CD4-positive, CD25-positive, alpha-beta regulatory T cell (primary cell): Measurements from ENCODE around the gene RD3L. TPM values are rescaled to one million over a fixed set of nuclear protein-coding genes. Genes with fewer than 3 reads are reported as not detected.

ENCODE experiments used
- ATAC-seq, 2 donors: fragments of 150-1000 bp; cut with Tn5 transposase; one replicate each; pipeline ENCODE4 v1.10.0; 2021; ENCODE audit warnings: low read depth in 2 of 2, moderate number of reproducible peaks in 2 of 2, moderate library complexity in 1 of 2
- DNase-seq, 3 donors: peaks; one replicate each; pipeline versions ENCODE4 v3.0.0 to v3.0.0-alpha.2; 2012 to 2022; ENCODE audit warnings: mixed read lengths in 1 of 3
- H3K27ac ChIP-seq: one replicate; pipeline ENCODE4 v1.7.0; 2013; ENCODE audit warnings: mild to moderate bottlenecking, low read length; ENCODE audit not compliant: insufficient read depth, poor library complexity, severe bottlenecking
- H3K27me3 ChIP-seq: one replicate; pipeline ENCODE4 v1.7.0; 2013; ENCODE audit warnings: low read length; ENCODE audit not compliant: control insufficient read depth, insufficient read depth
- H3K36me3 ChIP-seq: one replicate; pipeline ENCODE4 v1.7.0; 2013; ENCODE audit warnings: mild to moderate bottlenecking, low read length, moderate library complexity; ENCODE audit not compliant: control insufficient read depth, insufficient read depth
- H3K4me1 ChIP-seq: 2 replicates; pipeline ENCODE4 v1.7.0; 2013; ENCODE audit warnings: mild to moderate bottlenecking, low read length; ENCODE audit not compliant: insufficient read depth, control insufficient read depth, poor library complexity, severe bottlenecking
- H3K4me3 ChIP-seq: one replicate; pipeline ENCODE4 v1.7.0; 2013; ENCODE audit warnings: low read depth, mild to moderate bottlenecking, low read length, moderate library complexity
- H3K9me3 ChIP-seq, 2 experiments: 1 replicate in 1 of 2; 2 replicates in 1 of 2; pipeline ENCODE4 v1.7.0; 2013; ENCODE audit warnings: low read length in 2 of 2, mild to moderate bottlenecking in 1 of 2, moderate library complexity in 1 of 2; ENCODE audit not compliant: control insufficient read depth in 2 of 2
- H3K27ac Mint-ChIP-seq, 3 donors: one replicate each; pipeline ENCODE4 v1.8.0; 2020 to 2022; ENCODE audit warnings: mild to moderate bottlenecking in 3 of 3, mixed read lengths in 3 of 3, moderate library complexity in 2 of 3
- H3K27me3 Mint-ChIP-seq: one replicate; pipeline ENCODE4 v1.8.0; 2022; ENCODE audit warnings: mild to moderate bottlenecking, mixed read lengths
- H3K36me3 Mint-ChIP-seq: one replicate; pipeline ENCODE4 v1.8.0; 2020; ENCODE audit warnings: mixed read lengths
- H3K4me1 Mint-ChIP-seq, 4 donors: one replicate each; pipeline ENCODE4 v1.8.0; 2020 to 2022; ENCODE audit warnings: mixed read lengths in 4 of 4, mild to moderate bottlenecking in 1 of 4
- H3K4me3 Mint-ChIP-seq, 4 donors: one replicate each; pipeline ENCODE4 v1.8.0; 2020 to 2022; ENCODE audit warnings: mild to moderate bottlenecking in 4 of 4, mixed read lengths in 4 of 4, moderate library complexity in 3 of 4
- H3K9me3 Mint-ChIP-seq, 7 donors: one replicate each; pipeline ENCODE4 v1.8.0; 2020 to 2022; ENCODE audit warnings: mixed read lengths in 7 of 7, mild to moderate bottlenecking in 3 of 7, moderate library complexity in 2 of 7
- polyA plus RNA-seq, 4 donors: library from polyadenylated mRNA; unstranded; fragments of 300-500 nt; fragmentation: Illumina TruSeq; gene quantifications; one replicate each; pipeline ENCODE4 v1.2.3, GENCODE V29; 2021
- total RNA-seq: library from RNA; stranded (reverse); gene quantifications from one replicate; pipeline ENCODE4 v1.2.3, GENCODE V29; 2022

RD3L gene
- total and polyA plus RNA-seq, 5 donors from 2014 or later, result not detected

DNA sequence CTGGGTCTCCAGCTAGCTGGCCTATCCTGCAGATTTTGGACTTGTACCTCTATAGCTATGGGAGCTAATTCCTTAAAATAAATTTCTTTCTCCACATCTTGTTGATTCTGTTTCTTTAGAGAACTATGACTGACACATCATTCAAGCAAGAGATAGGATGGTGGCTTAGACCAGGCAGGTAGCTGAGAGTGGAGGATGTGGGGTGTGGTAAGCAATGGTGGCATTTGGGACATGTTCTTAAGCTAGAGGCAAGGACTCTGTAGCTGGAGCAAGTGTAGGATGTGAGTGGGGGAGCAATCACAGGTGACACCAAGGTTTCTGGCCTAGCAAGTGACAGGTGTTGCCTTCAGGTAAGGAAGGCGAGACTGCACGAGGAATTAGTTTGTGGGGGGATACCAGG lies 7.2 kb downstream of the RD3L start:
- Histone ChIP-seq H3K27me3 (peaks cover 4% of the 10 kb centered on the region), H3K36me3 (no peaks in the 10 kb centered on the region), H3K4me3 (no peak overlapping the region), H3K4me1 (no peaks in the 10 kb centered on the region), H3K9me3 (no peaks in the 10 kb centered on the region), H3K27ac (no peak overlapping the region)
- Mint-ChIP-seq H3K36me3 (no peaks in the 10 kb centered on the region), H3K27me3 (peaks cover 33% of the 10 kb centered on the region), H3K4me3 (no peak overlapping the region), H3K9me3 (no peaks in the 10 kb centered on the region), H3K4me1 (no peaks in the 10 kb centered on the region), H3K27ac (no peak overlapping the region)
- DNase-seq (no peak), ATAC-seq (no peak)

DNA sequence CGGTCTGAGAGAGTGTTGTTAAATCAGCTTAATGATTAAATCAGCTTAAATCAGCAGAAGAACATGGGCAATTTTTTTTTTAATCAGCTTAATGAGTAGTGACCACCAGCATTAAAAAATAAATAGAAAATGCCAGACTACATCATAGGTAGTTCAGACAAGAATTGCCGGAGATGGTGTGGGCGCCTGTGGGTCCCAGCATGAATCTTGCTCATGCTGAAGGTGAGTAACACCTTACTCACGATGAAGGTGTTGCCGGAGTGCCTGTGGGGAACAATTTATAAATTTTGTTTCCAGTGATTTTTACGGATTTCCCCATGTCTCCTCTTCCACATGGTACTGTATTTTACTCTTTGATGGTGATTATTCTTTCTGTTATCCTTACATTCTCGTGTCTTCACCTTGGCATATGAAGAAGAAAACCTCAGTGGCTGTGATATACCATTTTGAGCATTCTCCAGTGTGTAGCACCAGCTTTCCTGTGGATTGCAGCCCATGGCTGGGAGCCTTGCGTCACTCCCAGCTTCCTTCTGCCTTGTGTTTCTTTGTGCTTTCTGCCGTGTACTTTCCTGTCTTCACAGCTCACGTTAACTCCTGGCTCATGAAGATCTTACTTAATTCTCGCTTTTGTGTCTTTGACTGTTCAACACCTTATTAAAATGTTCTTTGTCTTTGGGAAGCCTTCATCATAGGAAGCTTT lies 9.4 kb downstream of the RD3L start:
- no peak for ATAC-seq
- Mint-ChIP-seq H3K36me3 (no peaks in the 10 kb centered on the region), H3K4me3 (no peak overlapping the region), H3K9me3 (no peaks in the 10 kb centered on the region), H3K27ac (no peak overlapping the region), H3K4me1 (no peaks in the 10 kb centered on the region), H3K27me3 (peaks cover 24% of the 10 kb centered on the region)
- no peak overlapping the region for H3K27ac ChIP-seq
- peaks cover 1% of the 10 kb centered on the region for H3K27me3 ChIP-seq
- H3K4me3 ChIP-seq, result no peak overlapping the region
- DNase-seq, result no peak
- no peaks in the 10 kb centered on the region for H3K4me1 ChIP-seq
- no peaks in the 10 kb centered on the region for H3K36me3 ChIP-seq
- H3K9me3 ChIP-seq, result no peaks in the 10 kb centered on the region

GRCh38 chr14:103931422-103931821 lies 10.9 kb downstream of the RD3L start:
- Histone ChIP-seq H3K27ac (no peak overlapping the region), H3K27me3 (peaks cover 1% of the 10 kb centered on the region), H3K9me3 (no peaks in the 10 kb centered on the region), H3K36me3 (no peaks in the 10 kb centered on the region), H3K4me1 (no peaks in the 10 kb centered on the region), H3K4me3 (no peak overlapping the region)
- Mint-ChIP-seq H3K27ac (no peak overlapping the region), H3K36me3 (no peaks in the 10 kb centered on the region), H3K4me3 (no peak overlapping the region), H3K27me3 (peaks cover 20% of the 10 kb centered on the region), H3K4me1 (no peaks in the 10 kb centered on the region), H3K9me3 (no peaks in the 10 kb centered on the region)
- ATAC-seq (no peak), DNase-seq (no peak)

- no peaks in the 10 kb centered on the region for H3K9me3 Mint-ChIP-seq
- no peaks in the 10 kb centered on the region for H3K4me1 ChIP-seq
- H3K36me3 Mint-ChIP-seq, result no peaks in the 10 kb centered on the region
- peaks cover 17% of the 10 kb centered on the region for H3K27me3 Mint-ChIP-seq
- no peaks in the 10 kb centered on the region for H3K36me3 ChIP-seq
- DNase-seq (no peak), ATAC-seq (no peak)
- no peak overlapping the region for H3K4me3 ChIP-seq
- no peaks in the 10 kb centered on the region for H3K4me1 Mint-ChIP-seq
- peaks cover 1% of the 10 kb centered on the region for H3K27me3 ChIP-seq
- no peak overlapping the region for H3K27ac ChIP-seq
- H3K4me3 Mint-ChIP-seq, result no peak overlapping the region
- H3K9me3 ChIP-seq, result no peaks in the 10 kb centered on the region
- H3K27ac Mint-ChIP-seq, result no peak overlapping the region
Measured at GRCh38 chr14:103930051-103930604, 12.2 kb downstream of the RD3L start.

- H3K4me1 ChIP-seq, result no peaks in the 10 kb centered on the region
- H3K4me1 Mint-ChIP-seq, result no peaks in the 10 kb centered on the region
- no peaks in the 10 kb centered on the region for H3K36me3 ChIP-seq
- peak in 1 of 2 donors; percentile 28 for ATAC-seq
- no peaks in the 10 kb centered on the region for H3K9me3 ChIP-seq
- no peak within 1 kb of the TSS for H3K4me3 ChIP-seq
- peak within 1 kb of the TSS in 1 of 3 donors; percentile 43 for H3K27ac Mint-ChIP-seq
- H3K4me3 Mint-ChIP-seq, result peak within 1 kb of the TSS in 1 of 4 donors; percentile 7
- H3K27me3 ChIP-seq, result no peaks in the 10 kb centered on the region
- H3K9me3 Mint-ChIP-seq, result no peaks in the 10 kb centered on the region
- H3K27ac ChIP-seq, result no peak within 1 kb of the TSS
- DNase-seq, result no peak
- H3K27me3 Mint-ChIP-seq, result peaks cover 4% of the 10 kb centered on the region
- H3K36me3 Mint-ChIP-seq, result no peaks in the 10 kb centered on the region
Measured at GRCh38 chr14:103928011-103928890, 14.1 kb downstream of the RD3L start, which contains the start of gene TDRD9. TSS of gene TDRD9 (plus strand) at chr14:103928456. CDS start at chr14:103928510, 54 bp downstream.

DNA sequence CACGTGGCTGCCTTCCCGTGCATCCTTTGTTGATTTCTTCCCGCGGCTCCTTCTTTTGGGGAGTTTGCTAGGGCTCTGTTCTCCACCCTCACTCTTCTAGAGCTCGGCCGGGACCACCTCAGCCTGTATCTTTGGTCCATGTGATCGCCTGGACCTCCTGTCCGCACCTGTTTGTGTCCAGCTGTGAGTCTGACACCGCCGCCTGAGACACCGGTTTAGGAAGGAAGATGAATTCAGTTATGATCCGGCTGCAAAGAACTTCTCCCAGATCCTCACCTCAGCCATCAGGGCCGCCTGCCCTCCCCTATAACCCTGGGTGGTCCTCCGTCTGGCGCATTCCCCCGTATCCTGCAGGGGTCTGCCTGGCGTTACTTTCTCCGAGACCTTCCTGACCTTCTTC lies 14.8 kb downstream of the RD3L start:
- Histone ChIP-seq H3K27ac (no peak overlapping the region), H3K4me1 (no peaks in the 10 kb centered on the region), H3K27me3 (no peaks in the 10 kb centered on the region), H3K4me3 (no peak overlapping the region), H3K9me3 (no peaks in the 10 kb centered on the region), H3K36me3 (no peaks in the 10 kb centered on the region)
- H3K4me3 Mint-ChIP-seq, result no peak overlapping the region
- no peak for ATAC-seq
- H3K4me1 Mint-ChIP-seq, result no peaks in the 10 kb centered on the region
- no peak overlapping the region for H3K27ac Mint-ChIP-seq
- no peaks in the 10 kb centered on the region for H3K36me3 Mint-ChIP-seq
- no peak for DNase-seq
- H3K9me3 Mint-ChIP-seq, result no peaks in the 10 kb centered on the region
- peaks cover 4% of the 10 kb centered on the region for H3K27me3 Mint-ChIP-seq

GRCh38 chr14:103925316-103925715 lies 17.0 kb downstream of the RD3L start:
- Mint-ChIP-seq H3K36me3 (no peaks in the 10 kb centered on the region), H3K4me1 (peaks cover 0 to 7% (median 5%) of the 10 kb centered on the region in 4 donors), H3K4me3 (no peak overlapping the region), H3K27me3 (peaks cover 4% of the 10 kb centered on the region), H3K9me3 (no peaks in the 10 kb centered on the region), H3K27ac (no peak overlapping the region)
- H3K9me3 ChIP-seq, result no peaks in the 10 kb centered on the region
- no peaks in the 10 kb centered on the region for H3K36me3 ChIP-seq
- no peak overlapping the region for H3K27ac ChIP-seq
- H3K27me3 ChIP-seq, result no peaks in the 10 kb centered on the region
- DNase-seq (no peak), ATAC-seq (no peak)
- H3K4me3 ChIP-seq, result no peak overlapping the region
- peaks cover 13% of the 10 kb centered on the region for H3K4me1 ChIP-seq
